H1 (cell line): Measurements from ENCODE around the gene ARHGDIB. TPM values are rescaled to one million over a fixed set of nuclear protein-coding genes. Genes with fewer than 3 reads are reported as not detected.

ENCODE experiments used
- JUND ChIP-seq: IDR thresholded peaks from 2 replicates; pipeline ENCODE4 v1.6.1; 2011; ENCODE audit warnings: mild to moderate bottlenecking, improper control_type of control experiment, low read length
- KDM4A ChIP-seq: IDR thresholded peaks from one replicate; pipeline ENCODE4 v1.7.1; 2012; ENCODE audit warnings: low read depth, mild to moderate bottlenecking, moderate library complexity, low read length, inconsistent platforms; ENCODE audit not compliant: severe bottlenecking
- NANOG ChIP-seq: IDR thresholded peaks from 2 replicates; pipeline ENCODE4 v1.6.1; 2011; ENCODE audit warnings: low read length, low read depth, mild to moderate bottlenecking, inconsistent platforms; ENCODE audit not compliant: insufficient read depth, poor library complexity, severe bottlenecking
- polyA plus RNA-seq, 7 experiments: library from polyadenylated mRNA; depleted of rRNA in 3 of 7; stranded (reverse) in 5 of 7; unstranded in 2 of 7; fragments of >200 nt in 5 of 7; fragments of 200-250 nt in 2 of 7; gene quantifications; 1 replicate in 5 of 7; 2 replicates in 1 of 7; 4 replicates in 1 of 7; pipeline versions ENCODE4 v1.2.1 to v1.2.3, GENCODE V29; 2011 to 2013; ENCODE audit warnings: missing spikeins in 2 of 7, mixed read lengths in 2 of 7
- total RNA-seq: library from RNA; stranded (reverse); fragmentation: NEBNext Ultra II Directional; extraction: Animal tissue kit (Norgen Biotek cat#: 25700); gene quantifications from 2 replicates; pipeline ENCODE4 v1.2.1, GENCODE V29; 2021
- TF ChIP-seq, protein P1 (sequence below): IDR thresholded peaks from 2 replicates; pipeline ENCODE4 v1.6.1; 2011; ENCODE audit warnings: low read length, improper control_type of control experiment

The ARHGDIB gene
- total and polyA plus RNA-seq, 2 of the 8 experiments (the other 6 are each of a cell fraction or from before 2014, with no cell fraction given): 0.82 to 1.3 TPM

DNA sequence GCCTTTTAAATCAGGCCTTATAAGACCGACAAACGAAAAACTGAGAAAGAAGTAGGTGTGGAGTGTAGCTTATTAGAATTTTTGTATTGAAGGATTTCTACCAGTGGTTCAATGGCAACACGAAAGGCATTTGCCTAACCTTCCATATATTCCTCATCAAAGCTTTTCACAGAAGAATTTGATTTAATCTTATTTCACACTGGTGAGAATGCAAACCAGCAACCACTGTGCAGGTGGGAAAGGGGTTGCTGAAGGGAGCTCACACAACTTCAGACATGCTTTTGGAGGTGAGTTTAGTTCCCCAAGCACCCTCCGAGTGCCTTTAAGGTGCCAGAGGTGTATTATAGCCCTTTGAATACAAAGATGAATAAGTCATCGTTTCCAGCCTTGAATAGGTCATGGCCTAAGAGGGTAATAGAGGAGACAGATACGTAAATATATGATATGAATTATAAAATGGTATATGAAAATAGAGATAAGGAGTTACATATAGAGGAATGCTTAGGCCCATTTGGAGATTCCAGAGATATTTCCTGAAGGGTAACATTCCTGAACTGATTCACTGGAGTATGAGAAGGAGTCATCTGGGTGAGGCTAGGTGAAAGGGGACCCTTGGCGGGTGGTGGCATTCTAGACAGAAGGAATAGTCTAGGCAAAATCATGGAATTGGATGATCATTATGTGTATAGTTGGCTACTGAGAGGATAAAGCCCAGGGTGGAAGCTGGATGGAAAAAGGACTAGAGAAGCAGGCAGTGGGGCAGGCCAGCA lies 29.4 kb downstream of the ARHGDIB start (continued):
- TF ChIP-seq NANOG: no peak
- TF ChIP-seq JUND: no peak
- no peak for TF ChIP-seq KDM4A
- TF ChIP-seq, protein P1, sequence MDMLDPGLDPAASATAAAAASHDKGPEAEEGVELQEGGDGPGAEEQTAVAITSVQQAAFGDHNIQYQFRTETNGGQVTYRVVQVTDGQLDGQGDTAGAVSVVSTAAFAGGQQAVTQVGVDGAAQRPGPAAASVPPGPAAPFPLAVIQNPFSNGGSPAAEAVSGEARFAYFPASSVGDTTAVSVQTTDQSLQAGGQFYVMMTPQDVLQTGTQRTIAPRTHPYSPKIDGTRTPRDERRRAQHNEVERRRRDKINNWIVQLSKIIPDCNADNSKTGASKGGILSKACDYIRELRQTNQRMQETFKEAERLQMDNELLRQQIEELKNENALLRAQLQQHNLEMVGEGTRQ: no peak
